ENCODE data around the gene ZNF611. TPM values are rescaled to one million over a fixed set of nuclear protein-coding genes. Genes with fewer than 3 reads are reported as not detected.
A peak's percentile ranks its signal among the peaks of the same experiment; 100 is the strongest.
"Not testable (repeated sequence)": the region's sequence is repeated elsewhere in the genome, so short reads cannot be mapped to it uniquely, and the experiment has no call there.

The ZNF611 gene
- total RNA-seq, 1 experiment from 2014 or later: 16.6 TPM

- ATAC-seq (peak; percentile 94), DNase-seq (ENCODE audit: low read depth, low spot score) (no peak)
- H3K27ac ChIP-seq (ENCODE audit: low read length): no peak overlapping the region
- in situ Hi-C loops (cut with HindIII; ENCODE audit: low pct_unique_long_range_greater_than_20kb, low sequenced_read_pairs) (no loop called here), intact Hi-C loops (cut with micrococcal nuclease; ENCODE audit: unreplicated experiment) (no loop called here)
- no peaks in the 10 kb centered on the region for H3K27me3 ChIP-seq (ENCODE audit: control insufficient read depth, insufficient read depth, low read length)
- no TSS peak for BruUV-seq (replicated peaks)
- H3K4me3 ChIP-seq (ENCODE audit: low read depth in 2 of 2, low read length in 2 of 2): no peak overlapping the region
- POLR2A ChIA-PET: interaction anchor here (0.6 kb wide), 1 partner anchor 10 kb away, joined by 8 read pairs; no protein-coding TSS in a partner anchor
- no peaks in the 10 kb centered on the region for H3K9me3 ChIP-seq (ENCODE audit: control insufficient read depth, insufficient read depth, low read depth, low read length)
- CTCF ChIA-PET: no interaction called here
- 0 out of 2 replicates have a peak, but pooled peaks cover 3% of the 10 kb centered on the region for H3K4me1 ChIP-seq (ENCODE audit: control insufficient read depth, insufficient read depth, low read length)
- H3K36me3 ChIP-seq (ENCODE audit: control insufficient read depth, insufficient read depth, low read length): no peaks in the 10 kb centered on the region
- no peak for TF ChIP-seq TCF7L2 (IDR thresholded peaks at IDR 0.05; ENCODE audit: low read depth, low read length)
- TF ChIP-seq REST (IDR thresholded peaks at IDR 0.05; ENCODE audit: insufficient read depth in 1 of 2, low read depth in 2 of 2, low read length in 1 of 2): no peak
- TF ChIP-seq POLR2AphosphoS5 (IDR thresholded peaks at IDR 0.05; ENCODE audit: low read depth, low read length): no peak
- TF ChIP-seq CTCF (IDR thresholded peaks at IDR 0.05): no peak
Observed at GRCh38 chr19:52722062-52723003, 12.5 kb downstream of the ZNF611 start.

- DNase-seq (ENCODE audit: low read depth, low spot score); BruUV-seq (replicated peaks); intact Hi-C loops (cut with micrococcal nuclease; ENCODE audit: unreplicated experiment); H3K4me1 ChIP-seq (ENCODE audit: control insufficient read depth, insufficient read depth, low read length); H3K36me3 ChIP-seq (ENCODE audit: control insufficient read depth, insufficient read depth, low read length); POLR2A ChIA-PET; CTCF ChIA-PET; ATAC-seq; H3K9me3 ChIP-seq (ENCODE audit: control insufficient read depth, insufficient read depth, low read depth, low read length); in situ Hi-C loops (cut with HindIII; ENCODE audit: low pct_unique_long_range_greater_than_20kb, low sequenced_read_pairs); H3K27ac ChIP-seq (ENCODE audit: low read length); H3K4me3 ChIP-seq (ENCODE audit: low read depth in 2 of 2, low read length in 2 of 2); H3K27me3 ChIP-seq (ENCODE audit: control insufficient read depth, insufficient read depth, low read length): not testable (repeated sequence)
Observed at GRCh38 chr19:52720541-52720940, 14.3 kb downstream of the ZNF611 start.

- Histone ChIP-seq H3K9me3 (ENCODE audit: control insufficient read depth, insufficient read depth, low read depth, low read length) (no peaks in the 10 kb centered on the region), H3K27me3 (ENCODE audit: control insufficient read depth, insufficient read depth, low read length) (no peaks in the 10 kb centered on the region), H3K27ac (ENCODE audit: low read length) (no peak overlapping the region), H3K4me1 (ENCODE audit: control insufficient read depth, insufficient read depth, low read length) (no peaks in the 10 kb centered on the region), H3K36me3 (ENCODE audit: control insufficient read depth, insufficient read depth, low read length) (no peaks in the 10 kb centered on the region), H3K4me3 (ENCODE audit: low read depth in 2 of 2, low read length in 2 of 2) (no peak overlapping the region)
- in situ Hi-C loops (cut with HindIII; ENCODE audit: low pct_unique_long_range_greater_than_20kb, low sequenced_read_pairs): no loop called here
- ATAC-seq (no peak), DNase-seq (ENCODE audit: low read depth, low spot score) (no peak)
- intact Hi-C loops (cut with micrococcal nuclease; ENCODE audit: unreplicated experiment): no loop called here
- ChIA-PET CTCF (no interaction called here), POLR2A (no interaction called here)
- no peak for TF ChIP-seq CTCF (IDR thresholded peaks at IDR 0.05)
- no peak for TF ChIP-seq SIN3A (IDR thresholded peaks at IDR 0.05; ENCODE audit: borderline replicate concordance, insufficient read depth, low read depth, low read length)
- TF ChIP-seq POLR2AphosphoS5 (IDR thresholded peaks at IDR 0.05; ENCODE audit: low read depth, low read length): no peak
- no peak for TF ChIP-seq REST (IDR thresholded peaks at IDR 0.05; ENCODE audit: insufficient read depth in 1 of 2, low read depth in 2 of 2, low read length in 1 of 2)
- no TSS peak for BruUV-seq (replicated peaks)
Observed at GRCh38 chr19:52716522-52716921, 18.3 kb downstream of the ZNF611 start.
